ENCODE results near the gene GRM2.

GRM2 gene

DNA sequence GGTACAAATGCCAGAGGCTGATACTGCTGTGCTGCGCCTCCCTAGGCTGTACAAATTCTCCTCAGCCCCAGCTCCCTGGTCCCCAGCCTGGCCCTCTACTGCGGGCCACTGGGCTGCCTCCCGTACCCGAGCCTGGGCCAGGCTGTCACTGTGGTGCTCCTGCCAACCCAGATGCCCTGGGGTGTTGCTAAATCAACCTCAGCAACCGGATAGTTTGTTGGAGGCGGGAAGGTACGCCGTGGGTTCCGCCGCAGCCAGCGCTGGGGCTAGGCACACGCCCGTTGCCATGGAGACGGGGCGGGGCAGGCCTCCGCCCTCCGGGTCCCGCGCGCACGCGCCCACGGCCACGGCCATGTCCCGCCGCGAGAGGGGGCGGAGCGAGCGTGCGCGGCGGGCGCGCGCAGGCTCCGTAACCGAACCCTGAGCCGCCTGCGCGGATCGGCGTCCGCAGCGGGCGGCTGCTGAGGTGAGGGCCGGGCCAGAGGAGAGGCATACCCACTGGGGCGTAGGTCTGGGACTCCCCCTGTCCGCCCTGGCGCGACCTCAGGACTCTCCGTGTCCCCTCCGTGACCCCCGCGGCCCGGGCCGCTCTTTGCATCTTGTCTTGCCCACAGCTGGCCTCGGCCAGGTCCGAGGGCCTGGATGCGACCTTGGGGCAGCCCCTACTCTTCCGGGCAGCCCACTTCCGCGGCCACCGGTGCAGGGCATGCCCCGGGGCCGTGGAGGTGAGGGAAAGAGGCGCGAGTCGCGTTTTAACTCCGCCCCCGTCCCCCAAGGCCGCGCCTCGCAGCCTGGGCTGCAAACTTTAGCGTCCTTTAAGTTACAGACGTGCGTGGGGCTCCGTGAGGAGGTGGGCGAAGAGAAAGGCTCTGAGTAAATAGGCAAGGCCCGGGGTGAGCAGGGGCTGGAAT, 35.8 kb upstream of the GRM2 start, which contains the start of gene TEX264:
Gene TEX264, plus strand, starts transcription at position 430 of the 911 bp plus-strand sequence. CDS start 3,053 bp downstream, outside the sequence.
- TF ChIP-seq, protein P1, sequence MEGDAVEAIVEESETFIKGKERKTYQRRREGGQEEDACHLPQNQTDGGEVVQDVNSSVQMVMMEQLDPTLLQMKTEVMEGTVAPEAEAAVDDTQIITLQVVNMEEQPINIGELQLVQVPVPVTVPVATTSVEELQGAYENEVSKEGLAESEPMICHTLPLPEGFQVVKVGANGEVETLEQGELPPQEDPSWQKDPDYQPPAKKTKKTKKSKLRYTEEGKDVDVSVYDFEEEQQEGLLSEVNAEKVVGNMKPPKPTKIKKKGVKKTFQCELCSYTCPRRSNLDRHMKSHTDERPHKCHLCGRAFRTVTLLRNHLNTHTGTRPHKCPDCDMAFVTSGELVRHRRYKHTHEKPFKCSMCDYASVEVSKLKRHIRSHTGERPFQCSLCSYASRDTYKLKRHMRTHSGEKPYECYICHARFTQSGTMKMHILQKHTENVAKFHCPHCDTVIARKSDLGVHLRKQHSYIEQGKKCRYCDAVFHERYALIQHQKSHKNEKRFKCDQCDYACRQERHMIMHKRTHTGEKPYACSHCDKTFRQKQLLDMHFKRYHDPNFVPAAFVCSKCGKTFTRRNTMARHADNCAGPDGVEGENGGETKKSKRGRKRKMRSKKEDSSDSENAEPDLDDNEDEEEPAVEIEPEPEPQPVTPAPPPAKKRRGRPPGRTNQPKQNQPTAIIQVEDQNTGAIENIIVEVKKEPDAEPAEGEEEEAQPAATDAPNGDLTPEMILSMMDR (IDR thresholded peaks at IDR 0.05), result no peak

DNA sequence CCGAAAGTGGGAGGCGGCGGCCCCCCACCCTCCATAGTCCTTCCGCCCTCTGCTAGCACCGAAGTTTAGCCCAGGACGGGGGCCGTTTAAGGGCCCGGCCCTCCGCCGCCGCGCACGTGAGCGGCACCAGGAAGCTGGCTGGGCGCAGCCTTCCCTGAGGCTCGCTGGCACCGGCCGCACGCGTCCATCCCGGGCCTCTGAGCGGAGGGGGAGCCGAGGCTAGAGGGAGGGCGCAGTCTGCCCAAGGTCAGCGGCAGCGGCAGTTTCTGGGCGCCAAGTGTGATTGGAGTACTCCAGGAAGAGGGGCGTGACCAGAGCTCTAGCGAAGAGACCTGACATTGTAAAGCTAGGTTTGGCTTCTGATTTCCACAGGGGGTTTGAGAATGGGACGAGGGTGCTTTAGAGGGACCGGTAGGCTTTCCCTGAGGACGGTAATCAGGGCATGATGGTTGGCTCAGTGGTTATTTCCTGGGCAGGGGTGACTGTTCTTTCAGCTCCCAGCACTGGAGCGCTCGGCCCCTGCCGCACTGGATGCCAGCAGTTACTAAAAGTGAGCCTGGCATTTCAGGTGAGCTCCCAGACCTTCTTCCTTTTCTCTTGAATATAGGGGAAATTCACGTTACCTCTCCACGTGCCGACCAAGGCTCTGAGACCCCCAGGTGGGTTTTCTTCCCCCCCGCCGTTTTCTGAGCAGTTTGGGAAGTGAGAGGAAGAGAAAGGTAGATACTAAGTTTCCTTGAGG, 35.0 kb upstream of the GRM2 start:
- TF ChIP-seq, protein P1 (IDR thresholded peaks at IDR 0.05), result no peak

- TF ChIP-seq, protein P1 (IDR thresholded peaks at IDR 0.05), result no peak
These were observed 33.6 kb upstream of the GRM2 start for GRCh38 chr3:51673181-51673801.

DNA sequence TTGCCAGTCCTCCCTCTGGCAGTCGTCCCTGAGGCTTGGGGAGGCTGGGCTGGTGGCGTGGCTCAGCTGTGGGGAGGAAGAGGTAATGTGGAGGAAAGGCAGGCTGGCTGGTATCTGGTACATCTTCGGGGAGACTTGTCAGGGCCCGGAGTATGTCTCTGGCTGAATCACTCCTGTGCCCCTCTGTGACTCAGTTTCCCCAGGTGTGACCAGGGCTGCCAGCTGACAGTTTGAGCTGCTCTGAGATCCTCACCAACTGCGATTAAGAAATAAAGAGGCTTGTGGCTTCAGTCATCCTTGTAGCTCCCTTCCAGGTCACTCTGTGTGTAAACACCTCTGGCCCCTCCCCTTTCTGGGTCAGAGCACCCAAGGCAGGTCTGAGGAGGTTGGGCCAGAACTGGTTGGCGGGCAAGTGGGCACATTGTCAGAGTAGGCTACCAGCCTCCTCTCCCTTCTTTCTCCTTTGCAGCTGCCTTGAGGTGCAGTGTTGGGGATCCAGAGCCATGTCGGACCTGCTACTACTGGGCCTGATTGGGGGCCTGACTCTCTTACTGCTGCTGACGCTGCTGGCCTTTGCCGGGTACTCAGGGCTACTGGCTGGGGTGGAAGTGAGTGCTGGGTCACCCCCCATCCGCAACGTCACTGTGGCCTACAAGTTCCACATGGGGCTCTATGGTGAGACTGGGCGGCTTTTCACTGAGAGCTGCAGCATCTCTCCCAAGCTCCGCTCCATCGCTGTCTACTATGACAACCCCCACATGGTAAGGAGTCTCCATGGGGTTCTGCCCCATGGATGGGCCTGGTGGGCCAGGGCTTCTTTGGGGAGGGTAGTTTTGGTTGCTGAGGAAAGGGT, 32.8 kb upstream of the GRM2 start:
- TF ChIP-seq, protein P1 (IDR thresholded peaks at IDR 0.05), result no peak

- TF ChIP-seq, protein P1 (IDR thresholded peaks at IDR 0.05), result no peak
These were observed 31.7 kb upstream of the GRM2 start for GRCh38 chr3:51675201-51675611.

GRCh38 chr3:51676102-51676640, 30.7 kb upstream of the GRM2 start:
- TF ChIP-seq, protein P1 (IDR thresholded peaks at IDR 0.05), result no peak
